Naive thymus-derived CD4-positive, alpha-beta T cell (primary cell): ENCODE data around the gene HEBP2. TPM values are rescaled to one million over a fixed set of nuclear protein-coding genes. Genes with fewer than 3 reads are reported as not detected.
A peak's percentile ranks its signal among the peaks of the same experiment; 100 is the strongest.
"Not testable (repeated sequence)": the region's sequence is repeated elsewhere in the genome, so short reads cannot be mapped to it uniquely, and the experiment has no call there.

ENCODE experiments used
- ATAC-seq: fragments of 150-1000 bp; cut with Tn5 transposase; 2 replicates; pipeline ENCODE4 v1.10.0; 2021; ENCODE audit warnings: mild to moderate bottlenecking, moderate library complexity
- CTCF ChIA-PET: fragments of 350-600 bp; sonication (Branson Sonifier 250); formaldehyde crosslinking; loops from one replicate; lab custom pipeline; 2021; ENCODE audit warnings: antibody characterized with exemption; lab: Charles Lee
- POLR2A ChIA-PET: fragments of 350-600 bp; sonication (Branson Sonifier 250); formaldehyde crosslinking; loops from one replicate; lab custom pipeline; 2021; ENCODE audit warnings: antibody characterized with exemption, inconsistent platforms; lab: Charles Lee
- DNase-seq, 9 donors: peaks; one replicate each; pipeline versions ENCODE4 v3.0.0 to v3.0.0-alpha.2; 2020 to 2022; ENCODE audit warnings: mixed read lengths in 1 of 9
- H3K27ac ChIP-seq: one replicate; pipeline ENCODE4 v1.7.0; 2013; ENCODE audit warnings: mild to moderate bottlenecking, low read depth, low read length, moderate library complexity
- H3K27me3 ChIP-seq, 2 donors: one replicate each; pipeline ENCODE4 v1.7.0; 2013; ENCODE audit warnings: low read length in 2 of 2, mild to moderate bottlenecking in 2 of 2, moderate library complexity in 2 of 2; ENCODE audit not compliant: control insufficient read depth in 2 of 2, insufficient read depth in 2 of 2
- H3K36me3 ChIP-seq, 3 experiments: 1 replicate in 2 of 3; 2 replicates in 1 of 3; pipeline ENCODE4 v1.7.0; 2013; ENCODE audit warnings: low read length in 3 of 3, mild to moderate bottlenecking in 3 of 3, moderate library complexity in 1 of 3; ENCODE audit not compliant: insufficient read depth in 3 of 3, control insufficient read depth in 2 of 3
- H3K4me1 ChIP-seq, 2 donors: one replicate each; pipeline ENCODE4 v1.7.0; 2013; ENCODE audit warnings: low read length in 2 of 2, mild to moderate bottlenecking in 2 of 2, moderate library complexity in 1 of 2; ENCODE audit not compliant: control insufficient read depth in 2 of 2, insufficient read depth in 2 of 2
- H3K4me3 ChIP-seq: 2 replicates; pipeline ENCODE4 v1.7.0; 2013; ENCODE audit warnings: mild to moderate bottlenecking, low read length
- H3K9me3 ChIP-seq, 3 experiments: 1 replicate in 2 of 3; 2 replicates in 1 of 3; pipeline ENCODE4 v1.7.0; 2013; ENCODE audit warnings: low read length in 3 of 3; ENCODE audit not compliant: control insufficient read depth in 2 of 3
- H3K27ac Mint-ChIP-seq, 9 donors: one replicate each; pipeline ENCODE4 v1.8.0; 2020 to 2022; ENCODE audit warnings: mixed read lengths in 9 of 9, mild to moderate bottlenecking in 8 of 9, moderate library complexity in 5 of 9, inconsistent platforms in 2 of 9
- H3K27me3 Mint-ChIP-seq, 5 donors: one replicate each; pipeline ENCODE4 v1.8.0; 2021 to 2022; ENCODE audit warnings: mixed read lengths in 5 of 5, mild to moderate bottlenecking in 1 of 5
- H3K36me3 Mint-ChIP-seq, 5 donors: one replicate each; pipeline ENCODE4 v1.8.0; 2020 to 2022; ENCODE audit warnings: mixed read lengths in 5 of 5, mild to moderate bottlenecking in 3 of 5, inconsistent platforms in 1 of 5
- H3K4me1 Mint-ChIP-seq, 7 donors: one replicate each; pipeline ENCODE4 v1.8.0; 2020 to 2022; ENCODE audit warnings: mixed read lengths in 7 of 7, mild to moderate bottlenecking in 3 of 7, inconsistent platforms in 1 of 7
- H3K4me3 Mint-ChIP-seq, 10 donors: one replicate each; pipeline ENCODE4 v1.8.0; 2020 to 2022; ENCODE audit warnings: mild to moderate bottlenecking in 10 of 10, mixed read lengths in 10 of 10, moderate library complexity in 6 of 10, inconsistent platforms in 2 of 10
- H3K9me3 Mint-ChIP-seq, 11 donors: one replicate each; pipeline ENCODE4 v1.8.0; 2020 to 2022; ENCODE audit warnings: mixed read lengths in 11 of 11, mild to moderate bottlenecking in 4 of 11, inconsistent platforms in 1 of 11, moderate library complexity in 1 of 11
- intact Hi-C, 2 donors: fragments of 100-400 bp; cut with micrococcal nuclease; formaldehyde crosslinking; loops; one replicate each; pipeline ENCODE4 v1.15.1; 2023
- polyA plus RNA-seq, 2 donors: library from polyadenylated mRNA; unstranded; fragments of 300-500 nt; fragmentation: Illumina TruSeq; gene quantifications; one replicate each; pipeline ENCODE4 v1.2.3, GENCODE V29; 2021
- total RNA-seq, 6 experiments: library from RNA in 5 of 6; stranded (reverse) in 5 of 6; gene quantifications; 1 replicate in 5 of 6; 2 replicates in 1 of 6; pipeline ENCODE4 v1.2.3 and lab custom pipeline; 2021 to 2026

The HEBP2 gene
- total and polyA plus RNA-seq, 7 experiments from 2014 or later, result 24.9 to 50.7 (median 41.0) TPM

GRCh38 chr6:138425256-138425655 is 21.2 kb downstream of the HEBP2 start:
- H3K27ac ChIP-seq, DNase-seq, H3K9me3 Mint-ChIP-seq, H3K4me3 Mint-ChIP-seq, H3K27me3 ChIP-seq, H3K9me3 ChIP-seq, H3K36me3 Mint-ChIP-seq, H3K36me3 ChIP-seq, POLR2A ChIA-PET, H3K4me1 ChIP-seq, ATAC-seq, H3K4me3 ChIP-seq, H3K27me3 Mint-ChIP-seq: not testable (repeated sequence)
- CTCF ChIA-PET, result interaction anchor here (0.7 to 6.7 kb wide), 3 partner anchors 26 to 84 kb away, joined by 3 to 120 read pairs (median 3); no protein-coding TSS in a partner anchor
- intact Hi-C loops, result loop anchor here (5.0 to 10.0 kb wide), 2 partner anchors 340 to 423 kb away; no protein-coding TSS in a partner anchor
- H3K4me1 Mint-ChIP-seq, result peaks cover 6 to 17% (median 11%) of the 10 kb centered on the region in 7 donors
- H3K27ac Mint-ChIP-seq, result peak overlapping the region in 2 of 9 donors; percentile 10 to 21

- peaks cover 7 to 17% (median 11%) of the 10 kb centered on the region in 7 donors for H3K4me1 Mint-ChIP-seq
- H3K27me3 Mint-ChIP-seq, result peaks cover 0 to 7% (median 5%) of the 10 kb centered on the region in 5 donors
- Histone ChIP-seq H3K9me3 (no peaks in the 10 kb centered on the region), H3K4me3 (no peak overlapping the region), H3K4me1 (no peaks in the 10 kb centered on the region), H3K27me3 (no peaks in the 10 kb centered on the region), H3K27ac (no peak overlapping the region), H3K36me3 (no peaks in the 10 kb centered on the region)
- H3K9me3 Mint-ChIP-seq, result no peaks in the 10 kb centered on the region
- no peak overlapping the region for H3K27ac Mint-ChIP-seq
- peaks cover 0 to 2% (median 0%) of the 10 kb centered on the region in 5 donors for H3K36me3 Mint-ChIP-seq
- H3K4me3 Mint-ChIP-seq, result no peak overlapping the region
- intact Hi-C loops, result loop anchor here (5.0 to 10.0 kb wide), 2 partner anchors 338 to 424 kb away; no protein-coding TSS in a partner anchor
- DNase-seq (no peak), ATAC-seq (no peak)
- ChIA-PET POLR2A (interaction anchor here (1.1 to 1.4 kb wide), 3 partner anchors 54 to 340 kb away, joined by 3 to 5 read pairs (median 4); no protein-coding TSS in a partner anchor), CTCF (interaction anchor here (0.6 to 6.7 kb wide), 8 partner anchors 10 to 309 kb away, joined by 3 to 120 read pairs (median 3); no protein-coding TSS in a partner anchor)
Measured at GRCh38 chr6:138426500-138427123, 22.6 kb downstream of the HEBP2 start.

DNA sequence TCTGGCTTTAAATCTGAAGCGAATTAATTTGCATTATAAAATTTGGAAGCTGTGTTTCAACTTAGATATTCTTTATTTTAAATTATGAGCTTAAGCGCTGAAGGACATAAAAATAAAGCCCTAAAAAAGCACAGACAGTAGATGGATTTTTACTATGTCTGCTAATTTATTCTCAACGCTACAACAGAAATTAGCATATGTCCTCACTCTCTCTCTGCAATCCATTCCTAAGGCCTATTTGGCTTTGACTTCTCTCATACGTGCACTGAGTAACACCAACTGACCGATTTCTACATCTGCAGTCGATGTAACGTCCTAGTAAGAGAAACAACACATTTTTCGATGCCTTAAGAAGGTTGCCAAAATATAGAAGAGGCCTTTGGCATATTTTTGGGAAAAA is 23.7 kb downstream of the HEBP2 start:
- Mint-ChIP-seq H3K4me1 (peaks cover 7 to 15% (median 9%) of the 10 kb centered on the region in 7 donors), H3K27me3 (peaks cover 0 to 7% (median 5%) of the 10 kb centered on the region in 5 donors), H3K36me3 (no peaks in the 10 kb centered on the region), H3K4me3 (no peak overlapping the region), H3K9me3 (no peaks in the 10 kb centered on the region), H3K27ac (no peak overlapping the region)
- H3K27me3 ChIP-seq, result no peaks in the 10 kb centered on the region
- no peak for DNase-seq
- ATAC-seq, result no peak
- no peak overlapping the region for H3K27ac ChIP-seq
- POLR2A ChIA-PET, result interaction anchor here (1.0 to 1.4 kb wide), 4 partner anchors 10 to 339 kb away, joined by 3 to 5 read pairs (median 4); no protein-coding TSS in a partner anchor
- H3K4me3 ChIP-seq, result no peak overlapping the region
- H3K4me1 ChIP-seq, result no peaks in the 10 kb centered on the region
- no peaks in the 10 kb centered on the region for H3K9me3 ChIP-seq
- CTCF ChIA-PET, result interaction anchor here (0.6 to 6.7 kb wide), 9 partner anchors 14 to 1663 kb away, joined by 3 to 120 read pairs (median 3); no protein-coding TSS in a partner anchor
- intact Hi-C loops, result loop anchor here (2.0 to 10.0 kb wide), 4 partner anchors 27 to 425 kb away; no protein-coding TSS in a partner anchor
- no peaks in the 10 kb centered on the region for H3K36me3 ChIP-seq

- intact Hi-C loops, result loop anchor here (1.0 to 10.0 kb wide), 9 partner anchors 26 to 427 kb away; no protein-coding TSS in a partner anchor
- Mint-ChIP-seq H3K4me3 (no peak overlapping the region), H3K36me3 (no peaks in the 10 kb centered on the region), H3K27ac (no peak overlapping the region), H3K4me1 (peaks cover 0 to 6% (median 0%) of the 10 kb centered on the region in 7 donors), H3K9me3 (no peaks in the 10 kb centered on the region), H3K27me3 (peaks cover 0 to 7% (median 5%) of the 10 kb centered on the region in 5 donors)
- H3K27ac ChIP-seq, result no peak overlapping the region
- CTCF ChIA-PET, result interaction anchor here (0.6 to 6.7 kb wide), 16 partner anchors 12 to 320 kb away, joined by 3 to 120 read pairs (median 4); no protein-coding TSS in a partner anchor
- DNase-seq, result peak in 7 of 9 donors; percentile 28 to 62 (median 43)
- no peaks in the 10 kb centered on the region for H3K9me3 ChIP-seq
- H3K36me3 ChIP-seq, result no peaks in the 10 kb centered on the region
- H3K4me3 ChIP-seq, result no peak overlapping the region
- no peaks in the 10 kb centered on the region for H3K27me3 ChIP-seq
- peak; percentile 71 for ATAC-seq
- POLR2A ChIA-PET, result interaction anchor here (1.4 to 2.4 kb wide), 2 partner anchors 27 to 79 kb away, joined by 3 to 12 read pairs; no protein-coding TSS in a partner anchor
- H3K4me1 ChIP-seq, result no peaks in the 10 kb centered on the region
Measured at GRCh38 chr6:138428944-138429598, 25.0 kb downstream of the HEBP2 start.

DNA sequence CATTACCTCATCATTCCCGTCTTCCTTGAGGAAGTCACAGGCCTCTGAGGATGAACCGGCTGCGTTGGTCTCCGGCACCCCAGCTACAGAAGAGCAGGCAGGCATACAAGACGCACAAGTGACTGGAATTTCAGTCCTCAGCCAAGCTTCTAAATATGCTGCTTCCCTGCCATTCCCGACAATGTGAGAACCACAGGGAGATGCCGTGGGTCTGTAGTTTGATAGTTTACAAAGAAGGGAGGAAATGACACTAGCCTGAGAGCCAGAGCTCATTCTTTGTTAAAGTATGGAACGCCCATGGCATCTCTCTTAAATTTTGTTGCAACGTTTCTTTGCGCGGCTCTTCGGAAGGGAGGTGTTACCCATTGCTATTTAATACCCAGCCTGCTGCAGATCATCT is 25.7 kb downstream of the HEBP2 start:
- CTCF ChIA-PET, result interaction anchor here (0.6 to 6.7 kb wide), 13 partner anchors 12 to 321 kb away, joined by 3 to 120 read pairs (median 4); no protein-coding TSS in a partner anchor
- Histone ChIP-seq H3K36me3 (no peaks in the 10 kb centered on the region), H3K4me1 (no peaks in the 10 kb centered on the region), H3K9me3 (no peaks in the 10 kb centered on the region), H3K4me3 (no peak overlapping the region), H3K27me3 (no peaks in the 10 kb centered on the region), H3K27ac (no peak overlapping the region)
- Mint-ChIP-seq H3K27me3 (peaks cover 0 to 7% (median 5%) of the 10 kb centered on the region in 5 donors), H3K4me3 (no peak overlapping the region), H3K4me1 (peaks cover 0 to 6% (median 0%) of the 10 kb centered on the region in 7 donors), H3K27ac (no peak overlapping the region), H3K36me3 (no peaks in the 10 kb centered on the region), H3K9me3 (no peaks in the 10 kb centered on the region)
- DNase-seq, result no peak
- intact Hi-C loops, result loop anchor here (1.0 to 10.0 kb wide), 9 partner anchors 25 to 427 kb away; no protein-coding TSS in a partner anchor
- POLR2A ChIA-PET, result interaction anchor here (1.4 to 2.4 kb wide), 2 partner anchors 26 to 79 kb away, joined by 3 to 12 read pairs; no protein-coding TSS in a partner anchor
- ATAC-seq, result no peak
